ENCODE results near the gene CINP. TPM values are rescaled to one million over a fixed set of nuclear protein-coding genes. Genes with fewer than 3 reads are reported as not detected.

Gene CINP
- total and polyA plus RNA-seq, 9 of the 15 experiments (the other 6 are each of a cell fraction or from before 2014, with no cell fraction given): 36.3 to 63.2 (median 43.7) TPM

DNA sequence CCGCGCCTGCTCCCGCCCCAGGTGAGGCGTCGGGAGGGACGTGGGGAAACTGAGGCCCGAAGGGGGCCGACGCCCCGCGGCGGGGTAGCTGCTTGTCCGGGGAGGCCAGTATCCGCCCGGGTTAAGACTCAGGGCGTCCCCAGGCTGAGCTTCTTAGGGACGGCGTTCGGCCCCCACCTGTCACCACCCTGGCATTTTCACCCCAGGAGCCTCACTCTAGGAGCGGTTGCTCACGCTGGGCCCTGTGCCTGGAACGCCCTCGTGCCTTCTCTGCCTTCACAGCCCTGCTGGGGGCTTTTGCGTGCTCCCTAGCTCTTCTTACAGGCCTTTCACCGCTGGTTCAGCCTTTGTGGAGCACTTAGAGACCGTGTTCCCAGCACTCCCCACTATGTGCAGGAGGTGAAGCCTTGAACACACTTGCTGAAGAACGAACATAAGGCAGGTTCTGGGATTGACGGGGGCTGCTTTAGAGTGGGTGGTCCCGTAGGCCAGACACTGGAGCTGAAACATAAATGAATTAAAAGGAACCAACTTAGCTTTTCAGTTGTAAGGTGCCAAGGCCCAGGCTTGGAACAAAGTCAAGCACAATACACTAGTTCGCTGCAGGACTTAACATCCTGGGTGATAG is 42.5 kb downstream of the CINP start:
- ChIA-PET POLR2A (interaction anchor here (0.6 kb wide), 1 partner anchor 325 kb away, joined by 3 read pairs; no protein-coding TSS in a partner anchor), CTCF (ENCODE audit: low intra/inter-chr PET ratio) (no interaction called here)
- H4K20me1 ChIP-seq (replicated peaks; ENCODE audit: control insufficient read depth, insufficient read depth, low read length): no peaks in the 10 kb centered on the region
- no TSS peak for BruUV-seq (replicated peaks)
- intact Hi-C loops (cut with micrococcal nuclease) (no loop called here), in situ Hi-C loops (cut with MboI) (loop anchor here (10.0 kb wide), 1 partner anchor 195 kb away; no protein-coding TSS in a partner anchor)
- H3K27me3 ChIP-seq (ENCODE audit: control insufficient read depth in 2 of 2, insufficient read depth in 2 of 2, low read length in 2 of 2): no peaks in the 10 kb centered on the region
- peak overlapping the region; percentile 84 for H3K4me3 ChIP-seq
- no peak for ATAC-seq
- peak overlapping the region; percentile 91 for H3K4me2 ChIP-seq (ENCODE audit: insufficient read depth, low read length)
- H3K4me1 ChIP-seq (replicated peaks in 1 of 2; ENCODE audit: control insufficient read depth in 2 of 2, insufficient read depth in 2 of 2, low read length in 2 of 2): peaks cover 20 to 21% of the 10 kb centered on the region in 2 experiments; a peak in 4 of 5 replicates
- peak overlapping the region; percentile 76 for H3K27ac ChIP-seq (ENCODE audit: extremely low read depth, low read depth, low read length)
- H3K9ac ChIP-seq (ENCODE audit: insufficient read depth in 1 of 2, low read depth in 2 of 2, low read length in 2 of 2): peak overlapping the region; percentile 91 to 97
- peaks cover 15% of the 10 kb centered on the region for H3K79me2 ChIP-seq (ENCODE audit: control insufficient read depth, insufficient read depth, low read length)
- peak; percentile 19 to 63 (median 44) for DNase-seq (ENCODE audit: extremely low read depth in 1 of 4, low spot score in 3 of 4)
- no peaks in the 10 kb centered on the region for H3K9me3 ChIP-seq (replicated peaks; ENCODE audit: control insufficient read depth, insufficient read depth, low read depth, low read length)
- WGBS (ENCODE audit: insufficient coverage, low coverage, missing lambda C conversion rate): 6% methylated on average over 12 of the region's 30 CpGs
- FAIRE-seq: no peak
- peak overlapping the region; percentile 44 for H2AFZ ChIP-seq (ENCODE audit: low read depth, low read length)
- TF ChIP-seq DLX4 (CRISPR knock-in tag; IDR thresholded peaks at IDR 0.05) (no peak), CBFA2T3 (IDR thresholded peaks at IDR 0.05) (no peak), GTF2E2 (tag; IDR thresholded peaks at IDR 0.05) (no peak), ZFX (CRISPR knock-in tag; IDR thresholded peaks at IDR 0.05) (peak; percentile 69), PHF8 (IDR thresholded peaks at IDR 0.05; ENCODE audit: borderline replicate concordance, low read length) (peak; percentile 59; the same call in 1 of the 2 replicates), FOXA3 (CRISPR knock-in tag; conservative IDR thresholded peaks at IDR 0.05 in 1 of 2, IDR thresholded peaks at IDR 0.05 in 1 of 2) (0 out of 4 replicates have a peak, but pooled peaks of 1 of the 2 experiments have one; percentile 31), NR2C2 (CRISPR knock-in tag; IDR thresholded peaks at IDR 0.05) (no peak), NR2C2 (tag; IDR thresholded peaks at IDR 0.05) (0 out of 2 replicates have a peak, but pooled peaks have one; percentile 24), RBFOX2 (IDR thresholded peaks at IDR 0.05; ENCODE audit: low read depth, low read length) (0 out of 2 replicates have a peak, but pooled peaks have one; percentile 3), POLR2G (IDR thresholded peaks at IDR 0.05; ENCODE audit: low read depth, low read length) (peak; percentile 41; the same call in 1 of the 2 replicates)
- peaks cover 14% of the 10 kb centered on the region; the same call in 2 of the 3 replicates for H3K36me3 ChIP-seq (ENCODE audit: control insufficient read depth, insufficient read depth, low read length)
- no peaks in the 10 kb centered on the region for H3K9me1 ChIP-seq (ENCODE audit: control insufficient read depth, insufficient read depth, low read length)
